Measurements from ENCODE around the gene CILP. TPM values are rescaled to one million over a fixed set of nuclear protein-coding genes. Genes with fewer than 3 reads are reported as not detected.

Gene CILP
- total RNA-seq, 2 donors from 2014 or later = 8.5 to 15.8 TPM

- peaks cover 26% of the 10 kb centered on the region for H3K36me3 ChIP-seq
- no peak for TF ChIP-seq CTCF (IDR thresholded peaks at IDR 0.05)
- H3K27ac ChIP-seq = no peak overlapping the region
- H3K4me1 ChIP-seq (ENCODE audit: control insufficient read depth in 1 of 2, low read depth in 2 of 2) = no peaks in the 10 kb centered on the region
- H3K9me3 ChIP-seq = no peaks in the 10 kb centered on the region
- ATAC-seq (ENCODE audit: insufficient number of reproducible peaks, low FRiP score, low read depth) (no peak), DNase-seq (ENCODE audit: low spot score) (no peak)
- H3K4me3 ChIP-seq = no peak overlapping the region
- no peaks in the 10 kb centered on the region for H3K27me3 ChIP-seq (replicated peaks; ENCODE audit: insufficient read depth)
Measured at GRCh38 chr15:65255486-65256140, 44.3 kb upstream of the CILP start.

- ATAC-seq (ENCODE audit: insufficient number of reproducible peaks, low FRiP score, low read depth) (no peak), DNase-seq (ENCODE audit: low spot score) (no peak)
- H3K27me3 ChIP-seq (replicated peaks; ENCODE audit: insufficient read depth) = no peaks in the 10 kb centered on the region
- H3K36me3 ChIP-seq = peaks cover 20% of the 10 kb centered on the region
- TF ChIP-seq CTCF (IDR thresholded peaks at IDR 0.05) = no peak
- H3K27ac ChIP-seq = no peak overlapping the region
- no peak overlapping the region for H3K4me3 ChIP-seq
- H3K4me1 ChIP-seq (ENCODE audit: control insufficient read depth in 1 of 2, low read depth in 2 of 2) = no peaks in the 10 kb centered on the region
- H3K9me3 ChIP-seq = no peaks in the 10 kb centered on the region
Measured at GRCh38 chr15:65254758-65255157, 43.5 kb upstream of the CILP start.

GRCh38 chr15:65254356-65254755 lies 43.1 kb upstream of the CILP start:
- DNase-seq (ENCODE audit: low spot score) = no peak
- no peaks in the 10 kb centered on the region for H3K27me3 ChIP-seq (replicated peaks; ENCODE audit: insufficient read depth)
- H3K4me1 ChIP-seq (ENCODE audit: control insufficient read depth in 1 of 2, low read depth in 2 of 2) = no peaks in the 10 kb centered on the region
- peaks cover 16% of the 10 kb centered on the region for H3K36me3 ChIP-seq
- no peaks in the 10 kb centered on the region for H3K9me3 ChIP-seq
- no peak overlapping the region for H3K27ac ChIP-seq
- ATAC-seq (ENCODE audit: insufficient number of reproducible peaks, low FRiP score, low read depth) = no peak
- no peak overlapping the region for H3K4me3 ChIP-seq
- TF ChIP-seq CTCF (IDR thresholded peaks at IDR 0.05) = no peak

- no peak for TF ChIP-seq CTCF (IDR thresholded peaks at IDR 0.05)
- no peak overlapping the region for H3K4me3 ChIP-seq
- no peaks in the 10 kb centered on the region for H3K9me3 ChIP-seq
- no peak for ATAC-seq (ENCODE audit: insufficient number of reproducible peaks, low FRiP score, low read depth)
- H3K27me3 ChIP-seq (replicated peaks; ENCODE audit: insufficient read depth) = no peaks in the 10 kb centered on the region
- H3K4me1 ChIP-seq (ENCODE audit: control insufficient read depth in 1 of 2, low read depth in 2 of 2) = no peaks in the 10 kb centered on the region
- peaks cover 9% of the 10 kb centered on the region for H3K36me3 ChIP-seq
- no peak for DNase-seq (ENCODE audit: low spot score)
- H3K27ac ChIP-seq = no peak overlapping the region
Measured at GRCh38 chr15:65249641-65250040, 38.4 kb upstream of the CILP start.

- TF ChIP-seq CTCF (IDR thresholded peaks at IDR 0.05) = no peak
- ATAC-seq (ENCODE audit: insufficient number of reproducible peaks, low FRiP score, low read depth) = no peak
Measured at GRCh38 chr15:65248511-65249255, 37.4 kb upstream of the CILP start.

More at GRCh38 chr15:65248511-65249255, 37.4 kb upstream of the CILP start:
- Histone ChIP-seq H3K36me3 (peaks cover 9% of the 10 kb centered on the region), H3K27ac (no peak overlapping the region), H3K27me3 (replicated peaks; ENCODE audit: insufficient read depth) (no peaks in the 10 kb centered on the region), H3K4me3 (no peak overlapping the region), H3K4me1 (ENCODE audit: control insufficient read depth in 1 of 2, low read depth in 2 of 2) (no peaks in the 10 kb centered on the region), H3K9me3 (no peaks in the 10 kb centered on the region)
- no peak for DNase-seq (ENCODE audit: low spot score)

Data from thoracic aorta (tissue), 2 donors.